GM21447 (cell line): Measurements from ENCODE around the gene ADAM11.

Source experiments
- ATAC-seq: cut with Tn5 transposase; IDR thresholded peaks from one replicate; pipeline ENCODE4 v1.9.1; 2021; ENCODE audit not compliant: unreplicated experiment

ADAM11 gene

DNA sequence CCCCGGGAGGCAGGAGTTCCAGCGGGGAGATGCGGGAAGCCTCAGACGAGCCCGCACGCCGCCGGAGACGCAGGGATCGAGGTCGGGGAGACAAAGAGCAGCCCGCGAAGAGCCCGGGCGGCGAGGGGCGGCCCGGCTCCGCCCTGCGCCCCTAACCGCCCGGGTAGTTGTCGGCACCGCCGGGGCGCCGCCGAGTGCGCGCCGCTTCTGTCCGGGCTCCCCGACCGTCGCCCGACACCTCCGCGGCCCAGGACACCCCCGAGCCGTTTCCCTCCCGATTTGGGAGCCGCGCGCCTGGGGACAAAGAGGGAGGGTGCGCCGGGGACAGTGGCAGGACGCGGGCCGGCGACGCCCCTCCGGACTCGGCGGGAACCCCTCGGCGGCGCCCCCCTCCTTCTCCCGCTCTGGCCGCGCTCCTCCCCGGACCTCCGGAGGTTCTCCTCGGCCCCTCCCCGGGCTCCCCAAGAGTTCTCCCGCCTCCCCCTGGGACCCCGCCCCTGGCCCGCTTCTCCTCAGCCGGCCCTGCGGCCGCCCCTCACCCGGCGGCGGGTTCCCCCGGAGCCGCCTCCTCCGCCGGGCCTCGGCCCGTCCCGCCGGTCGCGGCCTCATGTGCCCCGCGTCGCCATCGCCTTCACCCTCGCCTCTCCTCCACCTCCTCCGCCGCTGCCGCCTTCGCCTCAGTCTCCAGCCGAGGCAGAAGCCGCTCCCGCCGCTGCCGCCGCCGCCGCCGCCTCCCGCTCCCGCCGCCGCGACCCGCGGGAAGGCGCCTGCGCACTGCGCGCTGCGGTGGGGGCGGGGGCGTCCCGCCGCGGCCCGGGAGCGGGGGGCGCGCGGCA lies 71.0 kb downstream of the ADAM11 start, which contains the start of gene GJC1:
Gene GJC1, minus strand, starts transcription at position 765 of the 836 bp plus-strand sequence. CDS start 24,470 bp downstream, outside the sequence.
- ATAC-seq, result no peak

DNA sequence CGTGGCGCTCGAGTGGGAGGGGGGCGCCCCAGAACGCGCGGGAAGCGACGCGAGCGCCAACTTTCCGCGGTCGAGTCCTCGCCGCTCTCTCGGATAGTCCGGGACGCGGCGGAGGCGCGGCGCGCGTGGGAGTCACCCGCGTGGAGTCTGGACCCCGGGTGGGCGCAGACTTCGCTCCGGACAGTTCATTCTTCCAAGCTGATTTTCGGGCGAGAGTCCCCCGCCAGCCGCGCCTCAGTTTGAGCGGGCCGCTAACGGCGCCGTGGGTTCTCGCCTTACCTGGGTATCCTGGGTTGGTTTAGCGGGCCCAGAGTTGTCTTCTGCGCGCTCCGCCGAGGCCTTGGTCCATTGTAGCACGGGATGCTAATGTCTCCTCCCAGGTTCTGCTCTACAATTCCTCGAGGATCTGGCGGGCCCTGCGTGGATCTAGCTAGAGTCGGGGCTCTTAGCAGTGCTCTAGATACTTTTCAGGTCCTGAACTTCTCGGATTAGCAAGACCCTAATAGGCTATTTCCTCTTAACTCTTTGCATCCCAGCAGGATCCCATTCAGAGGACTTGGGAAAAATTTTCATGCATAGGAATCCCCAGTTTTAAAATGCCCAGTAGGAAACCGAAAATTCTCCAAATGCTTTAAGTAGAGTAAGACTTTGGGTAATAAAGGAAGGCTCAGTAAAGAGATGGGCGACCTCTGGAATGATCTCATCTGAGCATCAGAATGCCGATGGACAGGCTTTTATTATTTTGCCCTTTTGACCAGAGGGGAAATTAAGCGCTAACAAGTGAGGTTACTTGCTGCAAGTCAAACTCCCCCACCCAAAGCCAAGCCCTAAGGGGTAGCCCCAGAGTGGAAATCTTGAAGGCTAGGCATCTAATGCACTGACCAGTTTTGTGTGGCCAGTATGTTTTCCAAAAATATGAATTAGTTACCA lies 71.8 kb downstream of the ADAM11 start:
- ATAC-seq, result no peak

DNA sequence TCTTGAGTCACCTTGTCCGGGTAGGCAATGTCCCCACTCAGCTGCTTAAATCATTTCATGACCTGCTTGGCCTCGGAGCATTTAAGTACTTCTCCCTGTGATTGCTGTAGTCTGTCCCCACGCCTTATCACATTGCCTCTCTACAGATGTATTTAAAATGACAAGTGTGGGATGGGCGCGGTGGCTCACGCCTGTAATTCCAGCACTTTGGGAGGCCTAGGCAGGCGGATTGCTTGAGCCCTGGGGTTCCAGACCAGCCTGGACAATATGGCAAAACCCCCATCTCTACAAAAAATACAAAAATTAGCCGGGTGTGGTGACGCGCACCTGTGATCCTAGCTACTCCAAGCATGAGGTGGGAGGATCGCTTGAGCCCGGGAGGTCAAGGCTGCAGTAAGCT lies 72.6 kb downstream of the ADAM11 start:
- no peak for ATAC-seq
